SK-N-SH treated with all-trans-retinoic acid at 6 μM for 48 hours (cell line): Measurements from ENCODE around the gene OTOA.
"Not testable (repeated sequence)": the region's sequence is repeated elsewhere in the genome, so short reads cannot be mapped to it uniquely, and the experiment has no call there.

Experiments
- ATAC-seq: fragments of 200-7000 bp; cut with Tn5 transposase; 3 replicates; pipeline ENCODE4 v1.9.1; 2020; ENCODE audit warnings: mild to moderate bottlenecking, moderate library complexity
- ARNTL ChIP-seq: fragments of 450-650 bp; formaldehyde crosslinking; IDR thresholded peaks from 2 replicates; pipeline ENCODE4 v1.5.0; 2020; ENCODE audit warnings: low read depth, mild to moderate bottlenecking, moderate library complexity, borderline replicate concordance
- CREB5 ChIP-seq: fragments of 250-450 bp; sonication (Bioruptor Pico); IDR thresholded peaks from 2 replicates; pipeline ENCODE4 v1.5.1; 2020; ENCODE audit warnings: low read depth, mild to moderate bottlenecking, moderate library complexity
- CSRNP3 ChIP-seq: fragments of 250-450 bp; sonication (Bioruptor Pico); IDR thresholded peaks from 2 replicates; pipeline ENCODE4 v1.5.1; 2021; ENCODE audit warnings: mild to moderate bottlenecking, moderate library complexity
- ESRRG ChIP-seq: fragments of 250-450 bp; sonication (Bioruptor Pico); IDR thresholded peaks from 2 replicates; pipeline ENCODE4 v1.6.1; 2021; ENCODE audit warnings: mild to moderate bottlenecking
- ISL1 ChIP-seq: fragments of 250-450 bp; sonication (Bioruptor Pico); IDR thresholded peaks from 2 replicates; pipeline ENCODE4 v2.1.2; 2022; ENCODE audit warnings: mild to moderate bottlenecking, moderate library complexity
- OSR1 ChIP-seq: fragments of 250-450 bp; sonication (Bioruptor Pico); IDR thresholded peaks from 2 replicates; pipeline ENCODE4 v1.8.0; 2022; ENCODE audit warnings: moderate library complexity, mild to moderate bottlenecking, inconsistent platforms
- PATZ1 ChIP-seq: fragments of 250-450 bp; sonication (Bioruptor Pico); IDR thresholded peaks from 2 replicates; pipeline ENCODE4 v1.8.0; 2020; ENCODE audit warnings: mild to moderate bottlenecking, moderate library complexity, borderline replicate concordance
- POU6F1 ChIP-seq: fragments of 250-450 bp; sonication (Bioruptor Pico); IDR thresholded peaks from 2 replicates; pipeline ENCODE4 v1.8.0; 2021; ENCODE audit warnings: low read depth, mild to moderate bottlenecking, moderate library complexity, borderline replicate concordance
- PPARA ChIP-seq: fragments of 250-450 bp; sonication (Bioruptor Pico); IDR thresholded peaks from 2 replicates; pipeline ENCODE4 v1.5.0; 2020; ENCODE audit warnings: mild to moderate bottlenecking, borderline replicate concordance
- RARB ChIP-seq: fragments of 250-450 bp; sonication (Bioruptor Pico); IDR thresholded peaks from 2 replicates; pipeline ENCODE4 v1.8.0; 2021; ENCODE audit warnings: mild to moderate bottlenecking, moderate library complexity
- TOX ChIP-seq: fragments of 250-450 bp; sonication (Bioruptor Pico); IDR thresholded peaks from 2 replicates; pipeline ENCODE4 v1.8.0; 2021; ENCODE audit warnings: mild to moderate bottlenecking, moderate library complexity, borderline replicate concordance
- TSHZ2 ChIP-seq: fragments of 250-450 bp; sonication (Bioruptor Pico); IDR thresholded peaks from 2 replicates; pipeline ENCODE4 v1.5.0; 2020; ENCODE audit warnings: mild to moderate bottlenecking, moderate library complexity
- ZC3H10 ChIP-seq: fragments of 250-450 bp; sonication (Bioruptor Pico); IDR thresholded peaks from 2 replicates; pipeline ENCODE4 v1.5.1; 2021; ENCODE audit warnings: mild to moderate bottlenecking, moderate library complexity
- ZFP3 ChIP-seq: fragments of 250-450 bp; sonication (Bioruptor Pico); IDR thresholded peaks from 2 replicates; pipeline ENCODE4 v1.5.0; 2020; ENCODE audit warnings: mild to moderate bottlenecking, moderate library complexity
- ZFP30 ChIP-seq: fragments of 450-650 bp; formaldehyde crosslinking; IDR thresholded peaks from 2 replicates; pipeline ENCODE4 v1.5.0; 2022; ENCODE audit warnings: mild to moderate bottlenecking, moderate library complexity
- ZNF565 ChIP-seq: fragments of 450-650 bp; formaldehyde crosslinking; conservative IDR thresholded peaks from 2 replicates; pipeline ENCODE4 v1.5.0; 2020; ENCODE audit warnings: low read depth, mild to moderate bottlenecking, moderate library complexity
- ZNF70 ChIP-seq: fragments of 450-650 bp; formaldehyde crosslinking; IDR thresholded peaks from 2 replicates; pipeline ENCODE4 v1.5.0; 2020; ENCODE audit warnings: mild to moderate bottlenecking, moderate library complexity
- ZNF8 ChIP-seq: fragments of 450-650 bp; formaldehyde crosslinking; IDR thresholded peaks from 2 replicates; pipeline ENCODE4 v1.5.0; 2020; ENCODE audit warnings: mild to moderate bottlenecking, moderate library complexity

Gene OTOA

GRCh38 chr16:21659124-21659523 lies 4.6 kb upstream of the OTOA start:
- TF ChIP-seq TSHZ2 (CRISPR knock-in tag), result no peak
- TF ChIP-seq PATZ1 (CRISPR knock-in tag), result no peak
- no peak for TF ChIP-seq CSRNP3 (CRISPR knock-in tag)
- no peak for TF ChIP-seq ARNTL
- TF ChIP-seq RARB (CRISPR knock-in tag), result no peak
- TF ChIP-seq ZNF70 (CRISPR knock-in tag), result no peak
- TF ChIP-seq PPARA (CRISPR knock-in tag), result no peak
- no peak for TF ChIP-seq ESRRG (CRISPR knock-in tag)
- TF ChIP-seq ZFP3 (CRISPR knock-in tag), result no peak
- no peak for TF ChIP-seq ZNF565
- no peak for TF ChIP-seq ZC3H10 (CRISPR knock-in tag)
- no peak for TF ChIP-seq ISL1 (CRISPR knock-in tag)
- no peak for TF ChIP-seq ZFP30
- TF ChIP-seq, all 23 proteins: peak for 0
- no peak for ATAC-seq

- no peak for ATAC-seq
- TF ChIP-seq OSR1 (CRISPR knock-in tag) (no peak), TOX (no peak)
These were observed 1.2 kb downstream of the OTOA start for GRCh38 chr16:21664801-21665492.

- TF ChIP-seq RARB (CRISPR knock-in tag) (no peak), PATZ1 (CRISPR knock-in tag) (no peak), ZNF70 (CRISPR knock-in tag) (no peak)
- ATAC-seq, result peak; percentile 52
These were observed 3.0 kb downstream of the OTOA start for GRCh38 chr16:21666772-21667171.

GRCh38 chr16:21667575-21667974 lies 3.8 kb downstream of the OTOA start:
- TF ChIP-seq CREB5 (CRISPR knock-in tag), result no peak
- no peak for ATAC-seq

GRCh38 chr16:21673469-21673868 lies 9.7 kb downstream of the OTOA start:
- TF ChIP-seq POU6F1 (CRISPR knock-in tag) (no peak), TOX (no peak), ESRRG (CRISPR knock-in tag) (no peak), ZNF8 (CRISPR knock-in tag) (peak; percentile 98)
- TF ChIP-seq, all 23 proteins: peak for 1
- no peak for ATAC-seq

GRCh38 chr16:21674456-21674855 lies 10.7 kb downstream of the OTOA start:
- not testable (repeated sequence) for ATAC-seq

- not testable (repeated sequence) for ATAC-seq
These were observed 16.9 kb downstream of the OTOA start for GRCh38 chr16:21680714-21681113.
